Endodermal cell (in vitro differentiated cells): ENCODE data around the gene FEM1C. TPM values are rescaled to one million over a fixed set of nuclear protein-coding genes. Genes with fewer than 3 reads are reported as not detected.

ENCODE experiments used
- DNase-seq: peaks from one replicate; pipeline ENCODE4 v3.0.0-alpha.2; 2017
- H3K27ac ChIP-seq: 2 replicates; pipeline ENCODE4 v1.5.1; 2013; ENCODE audit warnings: mild to moderate bottlenecking, low read depth, low read length, moderate library complexity
- H3K27me3 ChIP-seq: 2 replicates; pipeline ENCODE4 v1.6.1; 2013; ENCODE audit warnings: mild to moderate bottlenecking, low read length, moderate library complexity; ENCODE audit not compliant: insufficient read depth, control insufficient read depth, poor library complexity, severe bottlenecking
- H3K36me3 ChIP-seq: 2 replicates; pipeline ENCODE4 v1.7.0; 2013; ENCODE audit warnings: mild to moderate bottlenecking, low read length, moderate library complexity; ENCODE audit not compliant: control insufficient read depth, insufficient read depth
- H3K4me1 ChIP-seq: one replicate; pipeline ENCODE4 v1.7.0; 2013; ENCODE audit warnings: low read length; ENCODE audit not compliant: control insufficient read depth, insufficient read depth
- H3K4me3 ChIP-seq: 2 replicates; pipeline ENCODE4 v1.5.1; 2013; ENCODE audit warnings: mild to moderate bottlenecking, low read length, moderate library complexity
- H3K9ac ChIP-seq: 2 replicates; pipeline ENCODE4 v1.6.1; 2013; ENCODE audit warnings: mild to moderate bottlenecking, low read length, moderate library complexity; ENCODE audit not compliant: poor library complexity, severe bottlenecking; ENCODE audit errors: extremely low read depth
- H3K9me3 ChIP-seq: 2 replicates; pipeline ENCODE4 v1.6.1; 2013; ENCODE audit warnings: mild to moderate bottlenecking, low read length, moderate library complexity; ENCODE audit not compliant: control insufficient read depth
- H3K27ac Mint-ChIP-seq: 2 replicates; pipeline ENCODE4 v1.8.0; 2020; ENCODE audit warnings: mixed read lengths
- H3K27me3 Mint-ChIP-seq: 2 replicates; pipeline ENCODE4 v1.8.0; 2021; ENCODE audit warnings: mild to moderate bottlenecking, mixed read lengths; ENCODE audit not compliant: insufficient read depth
- H3K36me3 Mint-ChIP-seq: 2 replicates; pipeline ENCODE4 v1.8.0; 2020; ENCODE audit warnings: low read depth, mixed read lengths
- H3K4me1 Mint-ChIP-seq: 2 replicates; pipeline ENCODE4 v1.8.0; 2020; ENCODE audit warnings: mixed read lengths
- H3K4me3 Mint-ChIP-seq: 2 replicates; pipeline ENCODE4 v1.8.0; 2020; ENCODE audit warnings: mild to moderate bottlenecking, moderate library complexity, mixed read lengths
- H3K9me3 Mint-ChIP-seq: 2 replicates; pipeline ENCODE4 v1.8.0; 2020; ENCODE audit warnings: mild to moderate bottlenecking, mixed read lengths
- CTCF ChIP-seq: fragments of 200-600 bp; sonication (generic); conservative IDR thresholded peaks from 2 replicates; pipeline ENCODE4 v1.5.0; 2021; ENCODE audit warnings: antibody characterized with exemption, mild to moderate bottlenecking
- WGBS, 2 experiments: methylation state at CpG; one replicate each; pipeline versions ENCODE4 v1.1.5 to v1.1.7; 2013; ENCODE audit warnings: missing lambda C conversion rate in 2 of 2, mixed read lengths in 1 of 2; ENCODE audit not compliant: insufficient coverage in 1 of 2, insufficient read length in 1 of 2; 5-methylcytosine and 5-hydroxymethylcytosine counted together
- total RNA-seq, 2 donors: library from RNA; stranded (reverse); fragmentation: NEBNext Ultra II Directional in 1 of 2; extraction: Animal tissue kit (Norgen Biotek cat#: 25700) in 1 of 2; gene quantifications; 2 replicates in 1 of 2; 3 replicates in 1 of 2; pipeline ENCODE4 v1.2.1, GENCODE V29; 2021

FEM1C gene
- total RNA-seq, 2 donors from 2014 or later: 12.3 to 14.4 TPM

- Histone ChIP-seq H3K4me1 (no peaks in the 10 kb centered on the region), H3K4me3 (no peak overlapping the region), H3K36me3 (peaks cover 43% of the 10 kb centered on the region), H3K9me3 (no peaks in the 10 kb centered on the region), H3K27ac (no peak overlapping the region), H3K27me3 (no peaks in the 10 kb centered on the region), H3K9ac (no peak overlapping the region)
- Mint-ChIP-seq H3K9me3 (no peaks in the 10 kb centered on the region), H3K27me3 (no peaks in the 10 kb centered on the region), H3K4me1 (no peaks in the 10 kb centered on the region), H3K36me3 (peaks cover 13% of the 10 kb centered on the region), H3K4me3 (no peak overlapping the region), H3K27ac (no peak overlapping the region)
- 94 to 100% methylated on average over 1 of the region's 2 CpGs for WGBS, 2 experiments
- DNase-seq: no peak
- TF ChIP-seq CTCF: no peak
Observed at GRCh38 chr5:115520191-115520590, 24.4 kb downstream of the FEM1C start.

GRCh38 chr5:115516372-115516771 lies 28.2 kb downstream of the FEM1C start:
- H3K9ac ChIP-seq: no peak overlapping the region
- no peak for TF ChIP-seq CTCF
- WGBS, 2 experiments: 83% methylated on average over 1 of the region's 1 CpG; no CpG with 5 or more reads in 1 of the 2 experiments
- Mint-ChIP-seq H3K4me3 (no peak overlapping the region), H3K27ac (no peak overlapping the region), H3K4me1 (no peaks in the 10 kb centered on the region), H3K9me3 (no peaks in the 10 kb centered on the region), H3K36me3 (no peaks in the 10 kb centered on the region), H3K27me3 (no peaks in the 10 kb centered on the region)
- no peak for DNase-seq
- peaks cover 8% of the 10 kb centered on the region for H3K36me3 ChIP-seq
- H3K9me3 ChIP-seq: no peaks in the 10 kb centered on the region
- no peaks in the 10 kb centered on the region for H3K4me1 ChIP-seq
- no peaks in the 10 kb centered on the region for H3K27me3 ChIP-seq
- H3K4me3 ChIP-seq: no peak overlapping the region
- no peak overlapping the region for H3K27ac ChIP-seq

DNA sequence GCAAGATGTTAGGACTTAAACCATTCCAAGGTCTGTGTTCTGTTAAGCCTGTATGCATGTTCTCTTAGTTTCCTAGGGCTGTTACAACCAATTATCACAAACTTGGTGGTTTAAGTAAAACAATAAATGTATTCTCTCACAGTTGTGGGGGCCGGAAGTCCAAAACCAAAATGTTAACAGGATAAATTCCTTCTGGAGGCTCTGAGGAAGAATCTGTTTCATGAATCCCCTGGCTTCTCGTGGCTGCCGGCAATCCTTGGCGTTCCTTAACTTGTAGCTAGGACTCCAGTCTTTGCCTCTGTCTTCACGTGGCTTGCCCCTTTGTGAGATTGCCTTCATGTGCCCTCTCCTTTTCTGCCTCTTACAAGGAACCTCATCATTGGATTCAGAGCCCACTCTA lies 30.4 kb downstream of the FEM1C start:
- H3K9me3 ChIP-seq: no peaks in the 10 kb centered on the region
- Mint-ChIP-seq H3K36me3 (no peaks in the 10 kb centered on the region), H3K9me3 (no peaks in the 10 kb centered on the region), H3K4me1 (no peaks in the 10 kb centered on the region), H3K27me3 (no peaks in the 10 kb centered on the region), H3K4me3 (no peak overlapping the region), H3K27ac (no peak overlapping the region)
- H3K27ac ChIP-seq: no peak overlapping the region
- H3K9ac ChIP-seq: no peak overlapping the region
- H3K4me3 ChIP-seq: no peak overlapping the region
- TF ChIP-seq CTCF: no peak
- 89 to 92% methylated on average over 4 to 5 of the region's 5 CpGs for WGBS, 2 experiments
- H3K36me3 ChIP-seq: no peaks in the 10 kb centered on the region
- no peaks in the 10 kb centered on the region for H3K27me3 ChIP-seq
- H3K4me1 ChIP-seq: no peaks in the 10 kb centered on the region
- DNase-seq: no peak
